HepG2 (cell line): ENCODE results near the gene MIF4GD. TPM values are rescaled to one million over a fixed set of nuclear protein-coding genes. Genes with fewer than 3 reads are reported as not detected.

Source experiments
- ATAC-seq: fragments of 200-7000 bp; cut with Tn5 transposase; 3 replicates; pipeline ENCODE4 v1.9.1; 2020; ENCODE audit warnings: mild to moderate bottlenecking, moderate library complexity
- BruUV-seq: library from RNA; stranded (reverse); fragments of 400-500 nt; replicated peaks from 2 replicates; lab custom pipeline; 2021; lab: Mats Ljungman, UMichigan
- CTCF ChIA-PET: fragments of 300-600 bp; formaldehyde crosslinking; extraction: SDS; loops from one replicate; lab custom pipeline; 2021; ENCODE audit warnings: low total read pairs, inconsistent platforms, low intra/inter-chr PET ratio; lab: Yijun Ruan, JAX
- POLR2A ChIA-PET: fragments of 350-600 bp; sonication (Branson Sonifier 250); formaldehyde crosslinking; loops from one replicate; lab custom pipeline; 2020; ENCODE audit warnings: antibody characterized with exemption, inconsistent platforms; lab: Yijun Ruan, JAX
- DNase-seq: peaks from one replicate; pipeline ENCODE4 v3.0.0-alpha.2; 2015; ENCODE audit warnings: low spot score
- FAIRE-seq: peaks from 3 replicates; lab custom pipeline; 2011; peaks lifted over from hg19 to GRCh38; lab: Jason Lieb, UNC
- H2AFZ ChIP-seq: one replicate; pipeline ENCODE4 v1.6.1; 2011; ENCODE audit warnings: low read length, inconsistent platforms
- H3K27ac ChIP-seq: fragments of 300-600 bp; 3 replicates; pipeline ENCODE4 v1.8.0; 2011; ENCODE audit warnings: mixed run types, mild to moderate bottlenecking, mixed read lengths, low read length, inconsistent platforms; ENCODE audit not compliant: insufficient read depth; ENCODE audit errors: extremely low read length
- H3K27me3 ChIP-seq, 2 experiments: fragments of 200-600 bp in 1 of 2; 2 replicates in 1 of 2; 3 replicates in 1 of 2; pipeline versions ENCODE4 v1.6.0 to v1.8.0; 2011; ENCODE audit warnings: low read length in 2 of 2, mild to moderate bottlenecking in 2 of 2, moderate library complexity in 2 of 2, inconsistent platforms in 1 of 2; ENCODE audit not compliant: insufficient read depth in 2 of 2, control insufficient read depth in 1 of 2
- H3K36me3 ChIP-seq, 2 experiments: fragments of 200-600 bp in 1 of 2; replicated peaks in 1 of 2; 2 replicates in 1 of 2; 3 replicates in 1 of 2; pipeline versions ENCODE4 v1.5.1 to v1.8.0; 2011; ENCODE audit warnings: low read length in 2 of 2, inconsistent platforms in 1 of 2; ENCODE audit not compliant: insufficient read depth in 2 of 2, control insufficient read depth in 1 of 2
- H3K4me1 ChIP-seq: 2 replicates; pipeline ENCODE4 v1.5.1; 2012; ENCODE audit warnings: low read length, inconsistent platforms; ENCODE audit not compliant: insufficient read depth
- H3K4me2 ChIP-seq: 2 replicates; pipeline ENCODE4 v1.6.0; 2011; ENCODE audit warnings: low read depth, low read length, inconsistent platforms
- H3K4me3 ChIP-seq, 3 experiments: fragments of 200-600 bp in 1 of 3; sonication (generic), shearing (Covaris generic) in 1 of 3; replicated peaks in 1 of 3; 2 replicates each; pipeline ENCODE4 v1.5.1; 2011 to 2016; ENCODE audit warnings: low read length in 3 of 3, inconsistent platforms in 2 of 3, low read depth in 2 of 3, mild to moderate bottlenecking in 2 of 3, control low read depth in 1 of 3, mixed read lengths in 1 of 3; ENCODE audit not compliant: insufficient read depth in 1 of 3
- H3K79me2 ChIP-seq: one replicate; pipeline ENCODE4 v1.6.1; 2011; ENCODE audit warnings: low read length, inconsistent platforms; ENCODE audit not compliant: insufficient read depth
- H3K9ac ChIP-seq: 2 replicates; pipeline ENCODE4 v1.6.0; 2011; ENCODE audit warnings: mild to moderate bottlenecking, low read depth, low read length, inconsistent platforms; ENCODE audit not compliant: insufficient read depth
- H3K9me3 ChIP-seq: 2 replicates; pipeline ENCODE4 v1.5.1; 2012; ENCODE audit warnings: mild to moderate bottlenecking, low read length
- H4K20me1 ChIP-seq: 2 replicates; pipeline ENCODE4 v1.6.0; 2011; ENCODE audit warnings: inconsistent platforms, mild to moderate bottlenecking, low read length, moderate library complexity; ENCODE audit not compliant: insufficient read depth
- PREB ChIP-seq: sonication (generic); formaldehyde crosslinking; IDR thresholded peaks from 2 replicates; pipeline ENCODE4 v1.4.0; 2020; ENCODE audit warnings: missing genetic modification reagents
- RARA ChIP-seq: IDR thresholded peaks from 2 replicates; pipeline ENCODE4 v1.6.1; 2016; ENCODE audit warnings: missing genetic modification reagents, missing compliant biosample characterization
- ZHX2 ChIP-seq, 2 experiments: sonication (generic) in 1 of 2; formaldehyde crosslinking in 1 of 2; IDR thresholded peaks; 2 replicates each; pipeline versions ENCODE4 v1.6.1 to v1.9.0; 2014 to 2022; ENCODE audit warnings: antibody characterized with exemption in 1 of 2, borderline replicate concordance in 1 of 2, inconsistent platforms in 1 of 2, low read depth in 1 of 2, missing genetic modification reagents in 1 of 2
- ZNF639 ChIP-seq: conservative IDR thresholded peaks from 2 replicates; pipeline ENCODE4 v1.6.1; 2018; ENCODE audit warnings: missing genetic modification reagents
- WGBS: methylation state at CpG from one replicate; pipeline ENCODE4 v1.1.6; 2017; ENCODE audit warnings: low lambda C conversion rate; 5-methylcytosine and 5-hydroxymethylcytosine counted together
- in situ Hi-C: cut with HindIII; loops from 2 replicates; pipeline ENCODE4 v1.10.0; 2017; ENCODE audit warnings: low pct_unique_long_range_greater_than_20kb; ENCODE audit not compliant: extremely low pct_ligation_motif_present
- intact Hi-C: fragments of 100-400 bp; cut with micrococcal nuclease; formaldehyde crosslinking; loops from one replicate; pipeline ENCODE4 v1.10.0; 2022; ENCODE audit not compliant: unreplicated experiment
- polyA plus RNA-seq, 8 experiments: library from polyadenylated mRNA; depleted of rRNA in 3 of 8; stranded (reverse) in 7 of 8; unstranded in 1 of 8; fragments of >200 nt; fragmentation: Illumina TruSeq in 4 of 8; extraction: Trizol in 4 of 8; gene quantifications; 2 replicates each; pipeline versions ENCODE4 v1.2.1 to v1.2.3, GENCODE V29; 2011 to 2016; ENCODE audit warnings: low read depth in 4 of 8, missing spikeins in 1 of 8, mixed read lengths in 1 of 8; ENCODE audit not compliant: insufficient read depth in 1 of 8
- total RNA-seq, 5 experiments: library from RNA; depleted of rRNA; stranded (reverse); fragments of >200 nt; fragmentation: Illumina TruSeq; extraction: Trizol; gene quantifications; 2 replicates each; pipeline ENCODE4 v1.2.3, GENCODE V29; 2016; ENCODE audit warnings: low read depth in 1 of 5

Gene MIF4GD
- total and polyA plus RNA-seq, 2 of the 13 experiments (the other 11 are each of a cell fraction or from before 2014, with no cell fraction given): 14.0 to 28.0 TPM

- BruUV-seq: no TSS peak
- in situ Hi-C loops: no loop called here
- H3K27me3 ChIP-seq: no peaks in the 10 kb centered on the region
- no peak for DNase-seq
- no peaks in the 10 kb centered on the region for H4K20me1 ChIP-seq
- no peaks in the 10 kb centered on the region for H3K9me3 ChIP-seq
- ChIA-PET POLR2A (interaction anchor here (0.9 to 3.3 kb wide), 4 partner anchors 10 to 117 kb away, joined by 3 to 16 read pairs (median 4); partner anchors contain the start of genes GGA3, MRPS7 and SLC25A19), CTCF (no interaction called here)
- peaks cover 17 to 48% of the 10 kb centered on the region in 2 experiments for H3K36me3 ChIP-seq
- no peak overlapping the region for H3K4me2 ChIP-seq
- H2AFZ ChIP-seq: no peak overlapping the region
- WGBS: 96% methylated on average over 6 of the region's 6 CpGs
- H3K4me1 ChIP-seq: peaks cover 3% of the 10 kb centered on the region
- no peaks in the 10 kb centered on the region for H3K79me2 ChIP-seq
- no peak for FAIRE-seq
- ATAC-seq: no peak
- H3K4me3 ChIP-seq: no peak overlapping the region
- TF ChIP-seq RARA (no peak), ZHX2 (IDR thresholded peaks at IDR 0.05; ENCODE audit: low read depth) (no peak), ZHX2 (CRISPR knock-in tag; IDR thresholded peaks at IDR 0.05; ENCODE audit: borderline replicate concordance) (no peak), PREB (CRISPR knock-in tag) (no peak), ZNF639 (no peak)
- TF ChIP-seq, all 625 proteins: peak for 0
- Histone ChIP-seq H3K27ac (no peak overlapping the region), H3K9ac (no peak overlapping the region)
- intact Hi-C loops: no loop called here
Measured at GRCh38 chr17:75277664-75278071, 6.6 kb upstream of the MIF4GD start.
